Spinal cord (tissue), 10 donors: ENCODE measurements around the gene SLC26A6. TPM values are rescaled to one million over a fixed set of nuclear protein-coding genes. Genes with fewer than 3 reads are reported as not detected.
A peak's percentile ranks its signal among the peaks of the same experiment; 100 is the strongest.

Experiments used
- DNase-seq, 6 donors: peaks; one replicate each; pipeline versions ENCODE4 v3.0.0 to v3.0.0-alpha.2; 2013 to 2015; ENCODE audit warnings: low spot score in 6 of 6, low read depth in 4 of 6
- H3K27ac ChIP-seq: one replicate; pipeline ENCODE4 v1.5.1; 2013; ENCODE audit warnings: low read depth, low read length, control low read depth
- H3K27me3 ChIP-seq: one replicate; pipeline ENCODE4 v1.6.1; 2013; ENCODE audit warnings: low read length; ENCODE audit not compliant: control insufficient read depth, insufficient read depth
- H3K36me3 ChIP-seq: one replicate; pipeline ENCODE4 v1.6.1; 2013; ENCODE audit warnings: low read length; ENCODE audit not compliant: control insufficient read depth, insufficient read depth
- H3K4me1 ChIP-seq: one replicate; pipeline ENCODE4 v1.6.1; 2013; ENCODE audit warnings: low read length; ENCODE audit not compliant: control insufficient read depth, insufficient read depth
- H3K4me3 ChIP-seq: one replicate; pipeline ENCODE4 v1.5.1; 2013; ENCODE audit warnings: low read depth, low read length, control low read depth
- H3K9me3 ChIP-seq: one replicate; pipeline ENCODE4 v1.6.1; 2013; ENCODE audit warnings: low read length; ENCODE audit not compliant: control insufficient read depth, insufficient read depth
- WGBS: methylation state at CpG from one replicate; pipeline ENCODE4 v1.1.5; 2013; ENCODE audit warnings: missing lambda C conversion rate; ENCODE audit not compliant: insufficient coverage; 5-methylcytosine and 5-hydroxymethylcytosine counted together
- polyA plus RNA-seq, 2 donors: library from polyadenylated mRNA; unstranded; fragments of 120-200 nt; gene quantifications; one replicate each; pipeline ENCODE4 v1.2.1, GENCODE V29; 2013; ENCODE audit not compliant: insufficient read length in 2 of 2
- total RNA-seq, 2 donors: library from RNA; depleted of rRNA in 1 of 2; stranded (reverse); fragments of 120-200 nt in 1 of 2; fragments of >200 nt in 1 of 2; gene quantifications; one replicate each; pipeline versions ENCODE4 v1.2.3 to v1.2.4, GENCODE V29; 2013 to 2014
- donor health status: healthy.

The SLC26A6 gene
- total and polyA plus RNA-seq, 4 donors = 11.7 to 27.5 (median 21.7) TPM

- Histone ChIP-seq H3K9me3 (no peaks in the 10 kb centered on the region), H3K4me3 (no peak overlapping the region), H3K36me3 (peaks cover 78% of the 10 kb centered on the region), H3K4me1 (peaks cover 10% of the 10 kb centered on the region), H3K27me3 (no peaks in the 10 kb centered on the region), H3K27ac (no peak overlapping the region)
- 94% methylated on average over 22 of the region's 24 CpGs for WGBS
- no peak for DNase-seq
These were observed 43.5 kb upstream of the SLC26A6 start for GRCh38 chr3:48678566-48679380.

GRCh38 chr3:48678056-48678455 lies 42.8 kb upstream of the SLC26A6 start:
- Histone ChIP-seq H3K4me3 (no peak overlapping the region), H3K36me3 (peaks cover 81% of the 10 kb centered on the region), H3K27me3 (no peaks in the 10 kb centered on the region), H3K9me3 (no peaks in the 10 kb centered on the region), H3K27ac (no peak overlapping the region), H3K4me1 (peaks cover 3% of the 10 kb centered on the region)
- WGBS = 91% methylated on average over 4 of the region's 4 CpGs
- no peak for DNase-seq

- 96% methylated on average over 9 of the region's 9 CpGs for WGBS
- DNase-seq = no peak
- Histone ChIP-seq H3K4me3 (no peak overlapping the region), H3K9me3 (no peaks in the 10 kb centered on the region), H3K36me3 (peaks cover 64% of the 10 kb centered on the region), H3K27me3 (no peaks in the 10 kb centered on the region), H3K27ac (no peak overlapping the region), H3K4me1 (no peaks in the 10 kb centered on the region)
These were observed 39.2 kb upstream of the SLC26A6 start for GRCh38 chr3:48674505-48674904.

- Histone ChIP-seq H3K36me3 (peaks cover 44% of the 10 kb centered on the region), H3K27me3 (no peaks in the 10 kb centered on the region), H3K4me3 (no peak overlapping the region), H3K27ac (no peak overlapping the region), H3K4me1 (no peaks in the 10 kb centered on the region), H3K9me3 (no peaks in the 10 kb centered on the region)
- WGBS = 86% methylated on average over 1 of the region's 1 CpG
- DNase-seq = no peak
These were observed 37.3 kb upstream of the SLC26A6 start for GRCh38 chr3:48672522-48672921.

- Histone ChIP-seq H3K4me3 (no peak overlapping the region), H3K27me3 (no peaks in the 10 kb centered on the region), H3K9me3 (no peaks in the 10 kb centered on the region), H3K36me3 (peaks cover 25% of the 10 kb centered on the region), H3K4me1 (peaks cover 42% of the 10 kb centered on the region), H3K27ac (no peak overlapping the region)
- WGBS = 88% methylated on average over 1 of the region's 4 CpGs
- no peak for DNase-seq
These were observed 29.7 kb upstream of the SLC26A6 start for GRCh38 chr3:48664929-48665328.

- DNase-seq = no peak
- Histone ChIP-seq H3K36me3 (peaks cover 29% of the 10 kb centered on the region), H3K27ac (peak overlapping the region; percentile 94), H3K4me1 (peaks cover 42% of the 10 kb centered on the region), H3K4me3 (peak overlapping the region; percentile 77), H3K9me3 (no peaks in the 10 kb centered on the region), H3K27me3 (no peaks in the 10 kb centered on the region)
- WGBS = 67% methylated on average over 7 of the region's 11 CpGs
These were observed 29.0 kb upstream of the SLC26A6 start for GRCh38 chr3:48664313-48664644.

GRCh38 chr3:48663489-48664312 lies 28.4 kb upstream of the SLC26A6 start:
- Histone ChIP-seq H3K4me3 (peak overlapping the region; percentile 77), H3K9me3 (no peaks in the 10 kb centered on the region), H3K36me3 (peaks cover 35% of the 10 kb centered on the region), H3K27ac (peak overlapping the region; percentile 94), H3K4me1 (peaks cover 43% of the 10 kb centered on the region), H3K27me3 (no peaks in the 10 kb centered on the region)
- DNase-seq = peak; percentile 91 to 99 (median 94)
- under 1% methylated on average over 66 of the region's 66 CpGs for WGBS

- H3K27me3 ChIP-seq = no peaks in the 10 kb centered on the region
These were observed 27.7 kb upstream of the SLC26A6 start, which contains the start of gene CELSR3 for GRCh38 chr3:48662753-48663488. TSS of gene CELSR3 (minus strand) at chr3:48662886. CDS start at chr3:48662634, 252 bp downstream.

GRCh38 chr3:48662145-48662752 lies 27.0 kb upstream of the SLC26A6 start:
- under 1% methylated on average over 28 of the region's 46 CpGs for WGBS
- Histone ChIP-seq H3K4me1 (peaks cover 53% of the 10 kb centered on the region), H3K4me3 (peak overlapping the region; percentile 77), H3K27ac (peak overlapping the region; percentile 25), H3K27me3 (no peaks in the 10 kb centered on the region), H3K36me3 (peaks cover 46% of the 10 kb centered on the region), H3K9me3 (no peaks in the 10 kb centered on the region)
- DNase-seq = peak in 2 of 6 donors; percentile 53 to 58

More at GRCh38 chr3:48662753-48663488, 27.7 kb upstream of the SLC26A6 start, which contains the start of gene CELSR3:
- 0% methylated on average over 48 of the region's 52 CpGs for WGBS
- peak in 5 of 6 donors; percentile 70 to 98 (median 89) for DNase-seq
- peaks cover 49% of the 10 kb centered on the region for H3K4me1 ChIP-seq
- H3K4me3 ChIP-seq = peak within 1 kb of the TSS; percentile 77
- H3K9me3 ChIP-seq = no peaks in the 10 kb centered on the region
- H3K36me3 ChIP-seq = peaks cover 41% of the 10 kb centered on the region
- peak within 1 kb of the TSS; percentile 94 for H3K27ac ChIP-seq
